GM19099 (cell line): Measurements from ENCODE around the gene PCP2.

ENCODE experiments used
- POLR2A ChIP-seq: IDR thresholded peaks from 3 replicates; pipeline ENCODE4 v1.6.1; 2011; ENCODE audit warnings: low read depth; ENCODE audit not compliant: insufficient read length; ENCODE audit errors: extremely low read depth

Gene PCP2

DNA sequence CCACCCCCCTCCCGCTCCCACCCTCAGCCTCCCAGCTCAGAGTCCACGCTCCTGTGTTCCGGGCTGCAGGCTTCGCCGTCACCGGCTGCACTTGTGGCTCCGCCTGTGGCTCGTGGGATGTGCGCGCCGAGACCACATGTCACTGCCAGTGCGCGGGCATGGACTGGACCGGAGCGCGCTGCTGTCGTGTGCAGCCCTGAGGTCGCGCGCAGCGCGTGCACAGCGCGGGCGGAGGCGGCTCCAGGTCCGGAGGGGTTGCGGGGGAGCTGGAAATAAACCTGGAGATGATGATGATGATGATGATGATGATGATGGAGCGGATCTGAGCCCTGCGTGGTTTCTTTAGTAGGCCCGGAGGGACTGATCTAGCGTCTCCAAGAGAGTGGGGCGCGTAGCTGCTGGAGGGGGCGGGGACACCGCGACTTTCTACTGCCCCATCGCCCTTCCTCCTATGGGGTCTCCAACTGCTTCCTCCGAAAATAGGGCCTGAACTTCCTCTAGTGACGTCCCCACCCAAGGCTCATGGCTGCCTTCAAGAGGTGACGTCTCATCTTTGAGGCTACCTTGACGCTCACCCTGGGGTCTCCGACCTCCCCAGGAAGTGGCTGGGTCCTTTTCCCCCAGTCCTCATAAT lies 36.7 kb upstream of the PCP2 start:
- TF ChIP-seq POLR2A, result no peak

DNA sequence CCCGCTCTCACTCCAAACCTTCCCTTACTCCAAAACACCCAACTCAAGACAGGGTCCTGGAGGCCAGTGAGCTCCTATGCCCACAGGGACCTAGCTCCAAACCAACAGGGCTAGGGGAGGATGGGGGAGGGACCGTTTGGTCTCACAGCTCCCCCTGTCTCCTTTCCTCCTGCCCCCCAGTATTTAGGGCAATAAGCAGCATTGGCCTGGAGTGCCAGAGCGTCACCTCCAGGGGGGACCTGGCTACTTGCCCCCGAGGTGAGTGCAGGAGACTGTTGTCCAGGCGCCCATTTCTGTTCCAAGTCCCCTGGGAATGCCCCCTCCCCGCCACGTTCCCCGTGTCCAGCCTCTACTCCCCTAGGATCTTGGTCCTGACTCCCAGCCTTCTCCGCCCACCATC lies 36.1 kb upstream of the PCP2 start:
- no peak for TF ChIP-seq POLR2A

GRCh38 chr19:7668842-7669241 lies 35.3 kb upstream of the PCP2 start, which contains the start of gene RETN:
RETN (plus strand) TSS chr19:7669049; CDS start chr19:7669327, 278 bp downstream.
- TF ChIP-seq POLR2A, result no peak

GRCh38 chr19:7665076-7665475 lies 31.6 kb upstream of the PCP2 start:
- TF ChIP-seq POLR2A, result no peak

DNA sequence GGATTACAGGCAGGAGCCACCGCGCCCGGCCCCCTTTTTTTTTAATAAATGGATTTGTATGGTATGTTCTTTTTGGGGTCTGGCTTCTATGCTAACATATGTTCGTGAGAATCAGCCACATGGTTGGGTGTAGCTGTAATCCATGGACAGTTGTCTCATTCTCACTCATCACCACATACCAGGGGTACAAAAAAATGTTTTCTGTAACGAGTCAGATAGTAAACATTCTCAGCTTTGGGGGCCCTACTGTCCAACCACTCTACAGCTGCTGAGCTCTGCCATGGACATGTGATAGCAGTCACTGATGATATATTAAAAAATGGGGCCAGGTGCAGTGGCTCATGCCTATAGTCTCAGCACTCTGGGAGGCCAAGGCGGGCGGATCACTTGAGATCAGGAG lies 30.2 kb upstream of the PCP2 start:
- no peak for TF ChIP-seq POLR2A

- no peak for TF ChIP-seq POLR2A
Observed at GRCh38 chr19:7662657-7663056, 29.1 kb upstream of the PCP2 start.

GRCh38 chr19:7661744-7662538 lies 28.4 kb upstream of the PCP2 start:
- no peak for TF ChIP-seq POLR2A

GRCh38 chr19:7658219-7658686 lies 24.7 kb upstream of the PCP2 start:
- TF ChIP-seq POLR2A, result peak; percentile 32

DNA sequence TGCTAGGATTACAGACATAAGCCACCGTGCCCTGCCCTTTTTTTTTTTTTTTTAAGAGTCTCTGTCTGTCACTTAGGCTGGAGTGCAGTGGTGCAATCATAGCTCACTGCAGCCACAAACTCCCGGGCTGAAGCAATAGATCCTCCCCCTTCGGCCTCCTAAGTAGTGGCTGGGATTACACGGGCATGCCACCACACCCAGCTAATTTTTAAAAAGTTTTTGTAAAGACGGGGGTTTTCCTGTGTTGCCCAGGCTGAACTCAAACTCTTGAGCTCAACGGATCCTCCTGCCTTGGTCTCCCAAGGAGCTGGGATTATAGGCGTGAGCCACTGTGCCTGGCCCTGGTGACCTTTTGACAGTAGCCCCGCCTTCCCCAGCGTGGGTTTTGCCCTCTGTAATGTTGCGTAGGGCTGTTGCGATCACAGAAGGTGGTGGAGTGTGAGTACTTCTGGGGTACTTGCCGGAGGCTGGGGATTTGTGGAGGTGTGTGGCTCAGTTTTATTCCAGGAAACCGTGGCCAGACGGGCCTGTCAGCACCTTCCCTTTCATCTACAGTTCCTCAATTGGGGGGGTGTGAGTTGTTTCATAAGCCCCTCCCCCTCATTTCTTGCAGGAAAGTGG lies 23.7 kb upstream of the PCP2 start:
- no peak for TF ChIP-seq POLR2A

- TF ChIP-seq POLR2A, result no peak
Observed at GRCh38 chr19:7655581-7655980, 22.1 kb upstream of the PCP2 start.

- TF ChIP-seq POLR2A, result no peak
Observed at GRCh38 chr19:7654401-7654800, 20.9 kb upstream of the PCP2 start.

DNA sequence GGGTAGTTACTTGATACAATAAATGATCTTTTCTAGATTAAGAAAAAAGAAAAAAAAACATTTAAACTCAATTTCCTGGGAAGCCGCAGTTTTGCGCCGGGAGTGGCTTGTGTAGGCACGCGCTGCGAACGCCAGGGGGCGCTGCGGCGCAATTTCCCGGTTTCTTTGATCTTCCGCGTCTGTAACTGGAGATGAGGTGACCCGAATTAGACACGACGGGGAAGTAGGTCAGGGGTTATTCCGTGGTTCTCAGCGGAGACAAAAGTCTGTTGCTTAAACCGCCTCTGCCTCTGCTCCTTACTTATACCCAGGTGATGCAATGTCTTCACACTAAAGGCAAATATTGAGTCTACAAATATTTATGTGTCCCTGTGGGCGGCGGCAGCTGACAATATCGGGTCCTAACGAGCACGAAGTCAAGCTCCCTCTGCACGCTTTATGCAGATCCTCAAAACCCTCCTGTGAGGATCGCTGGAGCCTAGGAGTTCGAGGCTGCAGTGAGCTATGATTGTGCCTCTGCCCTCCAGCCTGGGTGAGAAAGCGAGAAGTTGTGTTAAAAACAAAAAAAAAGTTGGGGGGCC lies 18.6 kb upstream of the PCP2 start:
- no peak for TF ChIP-seq POLR2A

DNA sequence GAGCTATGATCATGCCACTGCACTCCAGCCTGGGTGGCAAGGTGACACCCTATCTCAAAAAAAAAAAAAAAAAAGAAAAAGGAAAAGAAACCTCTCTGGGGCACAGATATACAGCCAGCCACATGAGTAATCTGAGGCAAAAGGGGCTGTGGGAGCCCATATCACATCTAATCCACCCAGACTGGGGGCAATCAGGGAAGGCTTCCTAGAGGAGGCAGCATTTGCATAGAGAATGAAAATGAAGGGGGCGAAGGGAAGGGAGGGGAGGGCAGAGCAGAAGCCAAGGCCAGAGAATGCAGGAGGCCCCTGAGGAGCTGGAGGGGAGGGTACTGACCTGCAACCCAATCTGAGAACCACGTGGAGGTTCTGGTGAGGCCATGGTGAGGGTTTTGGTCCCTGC lies 16.6 kb upstream of the PCP2 start:
- TF ChIP-seq POLR2A, result no peak

DNA sequence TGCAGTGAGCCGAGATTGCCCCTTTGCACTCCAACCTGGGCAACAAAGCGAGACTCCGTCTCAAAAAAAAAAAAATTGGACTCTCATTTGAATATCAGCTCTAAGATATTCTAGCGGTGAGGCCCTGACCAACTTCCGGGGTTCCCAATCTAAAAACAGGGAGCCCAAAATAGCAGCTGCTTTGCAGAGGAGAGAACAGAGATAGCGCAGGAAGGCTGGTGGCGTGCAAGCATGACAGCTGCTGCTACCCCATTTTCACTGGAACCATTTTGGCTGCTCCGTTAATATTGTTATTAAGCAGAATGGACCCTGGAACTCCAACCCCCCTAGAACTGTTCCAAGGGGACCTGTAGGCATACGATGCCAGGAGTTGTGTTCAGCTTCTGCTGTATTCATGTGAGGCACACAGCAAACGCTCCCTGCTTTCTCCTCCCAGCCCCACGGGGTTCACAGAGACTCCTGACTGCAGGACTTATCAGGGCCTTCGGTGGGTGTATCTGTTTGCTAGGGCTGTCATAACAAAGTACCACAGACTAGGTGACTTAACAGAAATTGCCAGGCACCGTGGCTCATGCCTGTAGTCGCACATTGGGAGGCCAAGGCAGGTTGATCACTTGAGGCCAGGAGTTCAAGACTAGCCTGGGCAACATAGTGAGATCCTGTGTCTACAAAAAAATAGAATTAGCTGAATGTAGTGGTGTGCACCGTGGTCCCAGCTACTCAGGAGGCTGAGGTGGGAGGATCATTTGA lies 14.9 kb upstream of the PCP2 start:
- no peak for TF ChIP-seq POLR2A

DNA sequence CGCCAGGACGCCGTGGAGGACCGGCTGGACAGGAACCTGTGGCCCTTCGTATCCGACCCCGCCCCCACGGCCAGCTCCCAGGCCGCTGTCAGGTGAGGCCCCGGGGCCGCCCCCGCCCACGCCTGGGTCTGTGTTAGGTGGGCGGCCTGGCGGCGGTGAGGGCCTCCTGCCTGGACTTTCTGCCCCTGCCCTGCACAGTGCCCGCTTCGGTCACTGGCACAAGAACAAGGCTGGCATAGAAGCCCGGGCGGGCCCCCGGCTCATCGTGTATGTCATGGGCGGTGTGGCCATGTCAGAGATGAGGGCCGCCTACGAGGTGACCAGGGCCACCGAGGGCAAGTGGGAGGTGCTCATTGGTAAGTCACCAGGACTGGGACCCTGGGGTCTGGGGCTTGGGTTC lies 13.6 kb upstream of the PCP2 start:
- TF ChIP-seq POLR2A, result no peak
